ENCODE data around the gene IL2RA. TPM values are rescaled to one million over a fixed set of nuclear protein-coding genes. Genes with fewer than 3 reads are reported as not detected.

Gene IL2RA
- total and polyA plus RNA-seq, 7 donors: 0.08 to 1.8 (median 0.20) TPM

DNA sequence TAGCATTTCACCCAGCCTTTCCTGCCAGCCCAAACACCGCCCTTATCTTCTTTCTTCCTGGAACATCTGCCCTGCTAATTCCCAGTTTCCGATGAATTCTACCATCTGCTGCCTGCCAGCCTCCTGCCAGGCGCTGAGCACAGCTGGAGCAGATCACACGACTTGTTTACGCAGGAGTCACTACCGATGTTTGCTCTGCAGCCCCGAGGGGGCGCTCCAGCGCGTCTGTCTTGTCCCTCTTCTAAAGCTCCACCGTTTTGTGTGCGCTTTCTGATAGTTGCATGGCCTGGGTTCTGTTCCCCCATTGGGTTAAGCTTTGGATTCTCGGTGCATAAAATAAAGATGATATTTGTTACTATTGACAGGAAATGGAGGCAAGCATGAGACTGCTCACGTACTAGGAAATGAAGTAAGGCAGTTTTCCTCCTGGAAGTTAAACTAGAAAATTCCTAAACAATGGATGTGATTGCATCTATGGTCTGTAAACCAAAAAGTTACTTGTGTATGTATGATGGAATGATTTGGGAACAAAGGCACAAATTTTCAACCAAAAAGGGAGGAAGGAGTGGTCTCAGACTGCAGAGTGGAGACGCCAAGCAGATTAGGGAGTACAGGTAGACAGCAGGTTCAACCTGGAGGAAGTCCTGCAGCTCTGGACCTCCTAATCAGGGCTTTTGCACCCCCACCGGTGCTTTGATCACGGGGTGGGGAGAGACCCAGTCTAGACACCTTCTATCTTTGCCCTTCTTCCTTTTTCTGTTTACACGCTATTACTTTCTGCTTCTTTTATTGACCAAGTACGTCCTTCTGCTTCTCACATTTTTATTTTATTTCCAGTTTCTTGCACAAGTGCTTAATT, 24.4 kb upstream of the IL2RA start:
- H3K27me3 ChIP-seq (ENCODE audit: insufficient read depth in 3 of 3, low read length in 2 of 3): peaks cover 0 to 16% (median 0%) of the 10 kb centered on the region in 3 donors
- peaks cover 33% of the 10 kb centered on the region for H3K4me1 ChIP-seq
- WGBS, 3 donors: 19 to 20% (median 20%) methylated on average over 19 of the region's 19 CpGs
- H3K4me3 ChIP-seq: peak overlapping the region; percentile 4
- no peaks in the 10 kb centered on the region for H3K36me3 ChIP-seq (ENCODE audit: insufficient read depth in 1 of 2, low read depth in 1 of 2)
- TF ChIP-seq, protein P1, sequence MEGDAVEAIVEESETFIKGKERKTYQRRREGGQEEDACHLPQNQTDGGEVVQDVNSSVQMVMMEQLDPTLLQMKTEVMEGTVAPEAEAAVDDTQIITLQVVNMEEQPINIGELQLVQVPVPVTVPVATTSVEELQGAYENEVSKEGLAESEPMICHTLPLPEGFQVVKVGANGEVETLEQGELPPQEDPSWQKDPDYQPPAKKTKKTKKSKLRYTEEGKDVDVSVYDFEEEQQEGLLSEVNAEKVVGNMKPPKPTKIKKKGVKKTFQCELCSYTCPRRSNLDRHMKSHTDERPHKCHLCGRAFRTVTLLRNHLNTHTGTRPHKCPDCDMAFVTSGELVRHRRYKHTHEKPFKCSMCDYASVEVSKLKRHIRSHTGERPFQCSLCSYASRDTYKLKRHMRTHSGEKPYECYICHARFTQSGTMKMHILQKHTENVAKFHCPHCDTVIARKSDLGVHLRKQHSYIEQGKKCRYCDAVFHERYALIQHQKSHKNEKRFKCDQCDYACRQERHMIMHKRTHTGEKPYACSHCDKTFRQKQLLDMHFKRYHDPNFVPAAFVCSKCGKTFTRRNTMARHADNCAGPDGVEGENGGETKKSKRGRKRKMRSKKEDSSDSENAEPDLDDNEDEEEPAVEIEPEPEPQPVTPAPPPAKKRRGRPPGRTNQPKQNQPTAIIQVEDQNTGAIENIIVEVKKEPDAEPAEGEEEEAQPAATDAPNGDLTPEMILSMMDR (IDR thresholded peaks at IDR 0.05): peak; percentile 78
- peak; percentile 89 to 94 for DNase-seq
- intact Hi-C loops (cut with DNase I): loop anchor here (5.0 kb wide), 1 partner anchor 316 kb away; no protein-coding TSS in a partner anchor
- ATAC-seq: peak; percentile 64 to 75 (median 66)
- H3K27ac ChIP-seq: peak overlapping the region; percentile 24
- no peaks in the 10 kb centered on the region for H3K9me3 ChIP-seq

DNA sequence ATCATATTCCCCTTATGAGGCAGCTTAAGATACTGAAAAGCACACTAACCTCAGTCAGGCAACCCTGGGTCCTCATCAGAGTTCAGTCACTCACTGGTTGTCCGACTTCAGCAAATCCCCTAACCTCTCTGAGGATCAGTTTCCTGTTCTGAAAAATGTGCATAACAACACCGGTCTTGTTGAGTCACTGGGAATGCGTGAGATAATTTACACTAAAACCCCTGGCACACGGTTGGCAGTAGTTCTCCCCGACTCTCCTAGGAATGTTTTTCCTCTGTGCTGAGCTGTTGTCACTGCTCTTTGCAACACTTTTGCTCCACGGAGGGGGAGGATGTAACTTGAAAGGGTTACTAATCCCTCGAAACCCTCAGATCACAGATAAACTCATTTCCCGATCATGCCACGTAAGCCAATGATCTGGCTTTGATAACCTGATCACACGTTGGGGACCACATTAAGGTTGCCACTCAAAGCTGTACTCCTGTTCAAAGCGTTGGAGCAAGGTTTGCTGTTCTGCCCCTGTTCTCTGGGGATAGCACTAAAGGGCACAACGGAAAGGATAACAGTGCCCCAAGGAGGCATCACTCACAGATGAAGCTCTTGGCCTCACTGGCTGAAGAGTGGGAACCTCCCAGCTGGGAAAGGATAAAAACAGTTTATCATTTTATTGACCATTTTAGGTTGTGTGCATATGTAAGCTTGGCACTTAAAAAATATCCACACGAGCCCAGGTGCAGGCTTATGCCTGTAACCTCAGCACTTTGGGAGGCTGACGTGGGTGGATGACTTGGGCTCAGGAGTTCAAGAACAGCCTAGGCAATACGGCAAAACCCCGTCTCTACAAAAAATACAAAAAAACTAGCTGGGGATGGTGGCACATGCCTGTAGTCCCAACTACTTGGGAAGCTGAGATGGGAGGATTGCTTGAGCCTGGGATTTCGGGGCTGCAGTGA, 21.6 kb upstream of the IL2RA start:
- no peaks in the 10 kb centered on the region for H3K36me3 ChIP-seq (ENCODE audit: insufficient read depth in 1 of 2, low read depth in 1 of 2)
- intact Hi-C loops (cut with DNase I): loop anchor here in 1 of 2 donors (5.0 kb wide), 1 partner anchor 66 kb away; no protein-coding TSS in a partner anchor
- H3K4me3 ChIP-seq: no peak overlapping the region
- H3K4me1 ChIP-seq: peaks cover 16% of the 10 kb centered on the region
- WGBS, 3 donors: 36 to 38% (median 36%) methylated on average over 17 of the region's 17 CpGs
- DNase-seq (no peak), ATAC-seq (no peak)
- H3K27ac ChIP-seq: no peak overlapping the region
- TF ChIP-seq, protein P1 (IDR thresholded peaks at IDR 0.05): no peak
- H3K9me3 ChIP-seq: no peaks in the 10 kb centered on the region
- peaks cover 0 to 16% (median 0%) of the 10 kb centered on the region in 3 donors for H3K27me3 ChIP-seq (ENCODE audit: insufficient read depth in 3 of 3, low read length in 2 of 3)

DNA sequence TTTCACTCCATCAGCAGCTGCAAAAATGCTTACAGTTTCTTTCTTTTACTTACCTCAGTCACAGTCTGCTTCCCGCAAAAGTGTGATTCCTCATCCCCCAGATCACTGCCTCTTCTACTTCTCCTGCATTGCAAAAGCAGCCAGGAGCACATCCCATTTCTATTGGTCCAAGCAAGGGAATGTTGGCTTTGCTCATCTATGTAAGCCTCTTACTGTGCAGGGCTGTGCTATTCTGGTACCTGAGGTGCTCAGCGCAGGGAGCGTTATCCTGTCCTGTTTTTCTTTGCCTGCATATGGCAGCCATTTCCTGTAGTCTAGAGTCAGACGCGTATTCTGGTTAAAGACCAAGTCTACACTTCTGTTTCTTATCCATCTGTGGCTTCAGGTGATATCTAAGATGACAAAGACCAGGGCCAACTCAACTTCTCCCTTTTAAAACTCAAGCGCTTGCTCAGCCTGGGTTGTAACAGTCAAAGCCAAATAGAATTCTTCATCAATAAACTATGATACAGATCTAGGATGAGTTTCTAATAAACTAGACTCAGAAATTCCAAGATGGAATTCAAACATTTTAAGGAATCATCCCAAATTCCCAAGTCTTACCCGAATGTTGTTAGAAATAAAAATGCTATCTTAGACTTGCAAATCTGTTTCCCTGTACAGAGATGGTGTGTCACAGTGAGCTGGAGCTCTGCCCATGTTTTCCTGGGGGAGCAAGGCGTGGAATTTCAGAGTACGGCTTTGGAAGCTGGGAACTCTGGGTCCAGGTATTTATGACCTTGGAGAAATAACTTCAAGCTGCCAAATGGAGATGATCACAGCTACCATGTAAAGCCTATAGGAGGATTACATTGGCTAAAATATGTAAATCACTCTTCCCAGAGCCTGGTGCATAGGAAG, 20.6 kb upstream of the IL2RA start:
- no peak for ATAC-seq

More for the DNA sequence above, 20.6 kb upstream of the IL2RA start:
- intact Hi-C loops (cut with DNase I): loop anchor here in 1 of 2 donors (5.0 kb wide), 1 partner anchor 65 kb away; no protein-coding TSS in a partner anchor
- Histone ChIP-seq H3K4me1 (peaks cover 13% of the 10 kb centered on the region), H3K36me3 (ENCODE audit: insufficient read depth in 1 of 2, low read depth in 1 of 2) (no peaks in the 10 kb centered on the region), H3K4me3 (no peak overlapping the region), H3K27me3 (ENCODE audit: insufficient read depth in 3 of 3, low read length in 2 of 3) (peaks cover 0 to 16% (median 0%) of the 10 kb centered on the region in 3 donors), H3K9me3 (no peaks in the 10 kb centered on the region), H3K27ac (peak overlapping the region; percentile 36)
- peak in 1 of 2 donors; percentile 66 for DNase-seq
- WGBS, 3 donors: 59 to 67% (median 62%) methylated on average over 9 of the region's 9 CpGs
- TF ChIP-seq, protein P1 (IDR thresholded peaks at IDR 0.05): no peak

Data from psoas muscle (tissue), 8 donors.